Right renal pelvis (tissue), 4 donors: ENCODE measurements around the gene RPS19. TPM values are rescaled to one million over a fixed set of nuclear protein-coding genes. Genes with fewer than 3 reads are reported as not detected.

ENCODE experiments used
- DNase-seq, 4 donors: peaks; one replicate each; pipeline ENCODE4 v3.0.0-alpha.2; 2013; ENCODE audit warnings: low read depth in 4 of 4, low spot score in 3 of 4, missing footprints in 1 of 4
- polyA plus RNA-seq, 4 donors: library from polyadenylated mRNA; unstranded; fragments of 120-200 nt; gene quantifications; one replicate each; pipeline ENCODE4 v1.2.1, GENCODE V29; 2013; ENCODE audit not compliant: insufficient read length in 4 of 4

RPS19 gene
- polyA plus RNA-seq, 4 donors = 1,099 to 1,885 (median 1,269) TPM

- no peak for DNase-seq
These were observed 37.1 kb downstream of the RPS19 start for GRCh38 chr19:41897181-41897580.

GRCh38 chr19:41897820-41898219 is 37.8 kb downstream of the RPS19 start:
- DNase-seq = no peak

GRCh38 chr19:41898235-41898634 is 38.2 kb downstream of the RPS19 start:
- no peak for DNase-seq

- DNase-seq = no peak
These were observed 41.8 kb downstream of the RPS19 start for GRCh38 chr19:41901707-41902360.

GRCh38 chr19:41902594-41902993 is 42.5 kb downstream of the RPS19 start:
- no peak for DNase-seq

- DNase-seq = no peak
These were observed 43.3 kb downstream of the RPS19 start for GRCh38 chr19:41903193-41903953.

GRCh38 chr19:41904118-41904870 is 44.2 kb downstream of the RPS19 start:
- DNase-seq = no peak

GRCh38 chr19:41905273-41906002 is 45.4 kb downstream of the RPS19 start:
- DNase-seq = no peak

GRCh38 chr19:41906271-41906670 is 46.2 kb downstream of the RPS19 start:
- DNase-seq = no peak

GRCh38 chr19:41906916-41907680 is 47.0 kb downstream of the RPS19 start:
- no peak for DNase-seq

- DNase-seq = no peak
These were observed 48.0 kb downstream of the RPS19 start for GRCh38 chr19:41907994-41908615.

- no peak for DNase-seq
These were observed 48.8 kb downstream of the RPS19 start for GRCh38 chr19:41908724-41909464.

- no peak for DNase-seq
These were observed 49.7 kb downstream of the RPS19 start for GRCh38 chr19:41909706-41910105.

GRCh38 chr19:41910240-41910991 is 50.4 kb downstream of the RPS19 start:
- DNase-seq = no peak

- no peak for DNase-seq
These were observed 51.2 kb downstream of the RPS19 start for GRCh38 chr19:41910992-41911888.

GRCh38 chr19:41911889-41912731 is 52.1 kb downstream of the RPS19 start:
- no peak for DNase-seq
